Neural progenitor cell (in vitro differentiated cells): Measurements from ENCODE around the gene SLC45A1.

ENCODE experiments used
- CTCF ChIP-seq: fragments of 200-600 bp; sonication (generic); IDR thresholded peaks from 2 replicates; pipeline ENCODE4 v1.5.1; 2017; ENCODE audit warnings: antibody characterized with exemption, mild to moderate bottlenecking
- EZH2 ChIP-seq: fragments of 200-600 bp; sonication (generic); IDR thresholded peaks from 2 replicates; pipeline ENCODE4 v1.6.1; 2017; ENCODE audit warnings: antibody characterized with exemption, mild to moderate bottlenecking, moderate library complexity
- EZH2phosphoT487 ChIP-seq: fragments of 200-600 bp; sonication (generic); IDR thresholded peaks from 2 replicates; pipeline ENCODE4 v1.6.1; 2017; ENCODE audit warnings: antibody characterized with exemption

- no peak for TF ChIP-seq CTCF
- no peak for TF ChIP-seq EZH2
- no peak for TF ChIP-seq EZH2phosphoT487
These were observed 34.5 kb downstream of the SLC45A1 start for GRCh38 chr1:8352471-8352845.
